DND-41 (cell line): Measurements from ENCODE around the gene PHC2.

ENCODE experiments used
- ATAC-seq: fragments of 200-7000 bp; cut with Tn5 transposase; 3 replicates; pipeline ENCODE4 v1.9.1; 2021; ENCODE audit warnings: low read depth; ENCODE audit not compliant: insufficient read depth
- DNase-seq: peaks from one replicate; pipeline ENCODE4 v3.0.0-alpha.2; 2020
- H2AFZ ChIP-seq: 2 replicates; pipeline ENCODE4 v1.6.0; 2012; ENCODE audit warnings: low read depth, low read length
- H3K27ac ChIP-seq: 2 replicates; pipeline ENCODE4 v1.5.1; 2012; ENCODE audit warnings: low read length, inconsistent platforms
- H3K27me3 ChIP-seq: fragments of 200-600 bp; sonication (generic); 2 replicates; pipeline ENCODE4 v1.6.0; 2012; ENCODE audit warnings: low read length, mild to moderate bottlenecking, inconsistent platforms; ENCODE audit not compliant: insufficient read depth, poor library complexity
- H3K36me3 ChIP-seq: 2 replicates; pipeline ENCODE4 v1.5.1; 2012; ENCODE audit warnings: low read length, inconsistent platforms; ENCODE audit not compliant: insufficient read depth
- H3K4me1 ChIP-seq: 2 replicates; pipeline ENCODE4 v1.5.1; 2012; ENCODE audit warnings: mild to moderate bottlenecking, low read length; ENCODE audit not compliant: insufficient read depth
- H3K4me2 ChIP-seq: 2 replicates; pipeline ENCODE4 v1.6.0; 2012; ENCODE audit warnings: mild to moderate bottlenecking, moderate library complexity, low read length, inconsistent platforms; ENCODE audit not compliant: insufficient read depth
- H3K4me3 ChIP-seq, 2 experiments: fragments of 200-600 bp in 1 of 2; shearing (Covaris generic) in 1 of 2; 2 replicates each; pipeline ENCODE4 v1.5.1; 2012 to 2016; ENCODE audit warnings: inconsistent platforms in 2 of 2, low read length in 2 of 2, mild to moderate bottlenecking in 2 of 2, low read depth in 1 of 2, moderate library complexity in 1 of 2
- H3K79me2 ChIP-seq: 2 replicates; pipeline ENCODE4 v1.6.0; 2012; ENCODE audit warnings: low read length, inconsistent platforms; ENCODE audit not compliant: insufficient read depth
- H3K9ac ChIP-seq: 2 replicates; pipeline ENCODE4 v1.6.0; 2012; ENCODE audit warnings: low read depth, mild to moderate bottlenecking, inconsistent platforms, low read length, moderate library complexity
- H3K9me3 ChIP-seq: 2 replicates; pipeline ENCODE4 v1.5.1; 2012; ENCODE audit warnings: low read length, moderate library complexity, mild to moderate bottlenecking, inconsistent platforms; ENCODE audit not compliant: insufficient read depth, severe bottlenecking
- H4K20me1 ChIP-seq: 2 replicates; pipeline ENCODE4 v1.6.0; 2012; ENCODE audit warnings: low read length; ENCODE audit not compliant: insufficient read depth
- EZH2 ChIP-seq: IDR thresholded peaks from 3 replicates; pipeline ENCODE4 v1.6.1; 2012; ENCODE audit warnings: borderline replicate concordance, low read depth, mild to moderate bottlenecking, moderate library complexity, low read length, inconsistent platforms; ENCODE audit not compliant: severe bottlenecking
- TF ChIP-seq, protein P1 (sequence below): IDR thresholded peaks from 2 replicates; pipeline ENCODE4 v1.5.1; 2012; ENCODE audit warnings: borderline replicate concordance, low read length, moderate library complexity, mild to moderate bottlenecking; ENCODE audit not compliant: poor library complexity, severe bottlenecking; ENCODE audit errors: extremely low read depth

PHC2 gene

DNA sequence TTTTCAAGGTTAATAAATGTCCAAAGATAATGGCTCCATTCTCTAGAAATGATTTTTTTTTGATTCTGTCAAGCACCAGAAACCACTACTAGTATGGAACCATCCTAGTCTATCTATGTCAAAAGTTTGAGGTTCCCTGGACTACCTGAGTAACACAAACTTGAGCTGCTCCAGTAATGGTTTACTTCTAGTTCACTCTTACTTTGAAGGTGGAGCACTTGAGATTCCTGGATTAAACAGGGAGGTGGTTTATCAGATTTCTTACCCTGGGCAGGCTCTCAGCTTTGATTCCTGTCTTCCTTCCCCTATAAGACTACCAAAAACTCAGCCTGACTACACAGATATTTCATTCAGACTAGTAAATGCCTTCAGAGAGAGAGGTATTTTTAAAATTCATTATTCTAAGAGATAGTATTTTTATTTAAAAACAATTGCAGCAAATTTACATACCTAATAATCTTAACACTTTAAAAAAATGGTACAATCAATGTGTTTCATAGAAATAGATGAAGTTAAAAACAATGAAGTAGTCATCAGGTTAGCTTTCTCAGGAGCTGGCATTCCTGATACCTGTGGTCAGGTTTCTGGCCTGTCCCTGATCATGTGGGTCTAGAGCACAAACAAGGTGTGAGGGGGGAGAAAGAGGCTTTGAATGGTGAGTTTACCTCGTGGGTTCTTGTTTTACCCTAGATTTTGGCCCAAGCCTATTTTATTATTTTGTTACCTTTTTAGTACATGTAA, 23.4 kb downstream of the PHC2 start:
- Histone ChIP-seq H3K4me2 (no peak overlapping the region), H2AFZ (no peak overlapping the region)
- ATAC-seq: no peak

DNA sequence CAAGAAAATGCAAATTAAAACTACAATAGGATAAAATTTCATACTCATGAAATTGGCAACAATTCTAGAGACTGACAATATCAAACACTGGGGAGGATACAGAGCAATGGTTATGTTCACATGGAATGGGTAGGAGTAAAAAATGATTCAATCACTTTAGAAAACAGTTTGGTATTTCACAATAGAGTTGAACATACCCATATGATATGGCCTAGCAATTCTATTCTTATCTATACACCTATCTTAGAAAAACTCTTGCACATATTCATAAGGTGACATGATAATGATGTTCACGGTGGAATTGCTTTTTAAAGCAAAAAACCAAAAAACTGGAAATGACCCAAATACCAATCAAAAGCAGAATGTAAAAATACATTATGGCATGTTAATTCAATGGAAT, 28.7 kb downstream of the PHC2 start:
- no peaks in the 10 kb centered on the region for H3K79me2 ChIP-seq
- no peak overlapping the region for H3K27ac ChIP-seq
- TF ChIP-seq EZH2: no peak
- TF ChIP-seq, protein P1, sequence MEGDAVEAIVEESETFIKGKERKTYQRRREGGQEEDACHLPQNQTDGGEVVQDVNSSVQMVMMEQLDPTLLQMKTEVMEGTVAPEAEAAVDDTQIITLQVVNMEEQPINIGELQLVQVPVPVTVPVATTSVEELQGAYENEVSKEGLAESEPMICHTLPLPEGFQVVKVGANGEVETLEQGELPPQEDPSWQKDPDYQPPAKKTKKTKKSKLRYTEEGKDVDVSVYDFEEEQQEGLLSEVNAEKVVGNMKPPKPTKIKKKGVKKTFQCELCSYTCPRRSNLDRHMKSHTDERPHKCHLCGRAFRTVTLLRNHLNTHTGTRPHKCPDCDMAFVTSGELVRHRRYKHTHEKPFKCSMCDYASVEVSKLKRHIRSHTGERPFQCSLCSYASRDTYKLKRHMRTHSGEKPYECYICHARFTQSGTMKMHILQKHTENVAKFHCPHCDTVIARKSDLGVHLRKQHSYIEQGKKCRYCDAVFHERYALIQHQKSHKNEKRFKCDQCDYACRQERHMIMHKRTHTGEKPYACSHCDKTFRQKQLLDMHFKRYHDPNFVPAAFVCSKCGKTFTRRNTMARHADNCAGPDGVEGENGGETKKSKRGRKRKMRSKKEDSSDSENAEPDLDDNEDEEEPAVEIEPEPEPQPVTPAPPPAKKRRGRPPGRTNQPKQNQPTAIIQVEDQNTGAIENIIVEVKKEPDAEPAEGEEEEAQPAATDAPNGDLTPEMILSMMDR: no peak
- no peaks in the 10 kb centered on the region for H3K9me3 ChIP-seq
- H3K4me1 ChIP-seq: no peaks in the 10 kb centered on the region
- DNase-seq (no peak), ATAC-seq (no peak)
- H3K36me3 ChIP-seq: no peaks in the 10 kb centered on the region
- H3K4me2 ChIP-seq: no peak overlapping the region
- no peak overlapping the region for H3K9ac ChIP-seq
- H2AFZ ChIP-seq: no peak overlapping the region
- H3K27me3 ChIP-seq: peaks cover 22% of the 10 kb centered on the region
- no peak overlapping the region for H3K4me3 ChIP-seq
- no peaks in the 10 kb centered on the region for H4K20me1 ChIP-seq

More for the DNA sequence above, 23.4 kb downstream of the PHC2 start:
- Histone ChIP-seq H3K27ac (no peak overlapping the region), H3K27me3 (peaks cover 29% of the 10 kb centered on the region), H3K9ac (no peak overlapping the region), H4K20me1 (no peaks in the 10 kb centered on the region), H3K36me3 (no peaks in the 10 kb centered on the region), H3K4me3 (no peak overlapping the region), H3K79me2 (no peaks in the 10 kb centered on the region), H3K9me3 (no peaks in the 10 kb centered on the region), H3K4me1 (no peaks in the 10 kb centered on the region)
- no peak for DNase-seq
- TF ChIP-seq EZH2: no peak
- TF ChIP-seq, protein P1: no peak

DNA sequence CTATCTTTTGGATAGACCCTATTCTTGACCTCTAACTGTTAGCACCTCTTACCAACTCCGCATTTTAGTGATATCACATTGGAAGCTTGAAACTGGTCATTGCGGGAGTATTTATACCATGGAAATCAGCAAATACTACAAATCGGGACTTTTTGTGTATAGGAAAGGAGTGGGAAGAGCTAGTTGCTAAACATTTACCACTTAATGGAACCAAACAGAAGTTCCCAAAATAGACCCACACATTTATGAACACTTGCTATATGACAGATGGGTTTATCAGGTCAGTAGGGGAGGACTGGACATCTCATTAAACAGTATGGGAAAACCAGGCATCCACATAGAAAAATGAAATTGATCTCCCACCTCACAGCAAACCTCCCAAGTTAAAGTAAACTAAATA, 29.4 kb downstream of the PHC2 start:
- H3K36me3 ChIP-seq: no peaks in the 10 kb centered on the region
- no peaks in the 10 kb centered on the region for H4K20me1 ChIP-seq
- peaks cover 19% of the 10 kb centered on the region for H3K27me3 ChIP-seq
- no peak for TF ChIP-seq EZH2
- TF ChIP-seq, protein P1: no peak
- no peaks in the 10 kb centered on the region for H3K4me1 ChIP-seq
- no peak overlapping the region for H3K4me2 ChIP-seq
- no peaks in the 10 kb centered on the region for H3K9me3 ChIP-seq
- no peak overlapping the region for H3K9ac ChIP-seq
- no peak overlapping the region for H3K27ac ChIP-seq
- H2AFZ ChIP-seq: no peak overlapping the region
- no peak overlapping the region for H3K4me3 ChIP-seq
- no peak for ATAC-seq
- no peak for DNase-seq
- no peaks in the 10 kb centered on the region for H3K79me2 ChIP-seq
